HG03439 (cell line): ENCODE results near the gene DAB2IP.

Experiments
- ATAC-seq: cut with Tn5 transposase; IDR thresholded peaks from one replicate; pipeline ENCODE4 v1.9.1; 2021; ENCODE audit warnings: mild to moderate bottlenecking, moderate library complexity; ENCODE audit not compliant: unreplicated experiment

DAB2IP gene

DNA sequence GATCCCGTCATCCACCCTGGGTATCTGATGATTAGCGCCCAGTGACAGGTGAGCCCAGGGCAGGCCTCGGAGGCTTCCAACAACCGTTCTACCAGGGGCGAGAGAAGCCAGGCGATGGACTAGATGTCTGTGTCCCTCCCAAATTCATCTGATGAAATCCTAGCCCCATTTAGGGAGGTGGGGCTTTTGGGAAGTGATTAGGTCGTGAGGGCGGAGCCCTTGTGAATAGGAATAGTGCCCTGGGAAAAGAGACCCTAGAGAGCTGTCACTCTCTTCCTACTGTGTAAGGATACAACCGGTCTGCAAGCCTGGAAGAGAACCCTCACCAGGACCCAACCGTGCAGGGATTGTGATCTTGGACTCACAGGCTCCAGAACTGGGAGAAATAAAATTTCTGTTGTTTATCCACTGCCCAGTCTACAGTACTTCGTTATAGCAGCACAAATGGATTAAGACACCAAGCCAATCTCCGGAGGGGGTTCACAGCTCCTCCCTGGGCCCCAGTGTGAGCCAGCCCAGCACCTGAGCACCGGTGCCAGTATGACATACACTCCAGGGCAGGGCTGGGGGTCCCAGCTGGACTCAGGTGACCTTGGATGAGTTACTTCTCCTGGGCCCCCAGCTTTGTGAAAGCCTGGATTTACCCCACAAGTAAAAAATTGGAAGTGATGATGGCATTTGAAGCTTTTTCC is 162.2 kb downstream of the DAB2IP start:
- ATAC-seq, result no peak

DNA sequence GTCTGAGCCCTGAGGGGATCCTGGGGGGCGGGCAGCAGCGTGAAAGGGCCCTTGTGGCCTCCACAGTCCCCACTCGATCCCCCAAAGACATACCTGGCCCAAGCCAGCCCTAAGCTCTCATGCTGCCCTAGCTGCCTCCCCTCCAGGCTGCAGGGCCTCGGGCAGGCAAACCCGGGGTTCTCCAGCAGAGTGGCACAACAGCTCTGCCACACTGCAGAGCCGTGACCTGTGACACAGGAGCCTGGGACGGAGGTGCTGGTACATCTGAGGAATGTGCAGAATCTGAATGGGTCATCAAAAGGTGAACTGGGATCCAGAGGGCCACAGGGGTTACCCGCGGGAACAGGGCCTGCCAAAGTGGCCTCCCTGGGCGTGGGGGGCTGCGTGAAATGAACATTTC is 163.2 kb downstream of the DAB2IP start:
- ATAC-seq, result no peak

DNA sequence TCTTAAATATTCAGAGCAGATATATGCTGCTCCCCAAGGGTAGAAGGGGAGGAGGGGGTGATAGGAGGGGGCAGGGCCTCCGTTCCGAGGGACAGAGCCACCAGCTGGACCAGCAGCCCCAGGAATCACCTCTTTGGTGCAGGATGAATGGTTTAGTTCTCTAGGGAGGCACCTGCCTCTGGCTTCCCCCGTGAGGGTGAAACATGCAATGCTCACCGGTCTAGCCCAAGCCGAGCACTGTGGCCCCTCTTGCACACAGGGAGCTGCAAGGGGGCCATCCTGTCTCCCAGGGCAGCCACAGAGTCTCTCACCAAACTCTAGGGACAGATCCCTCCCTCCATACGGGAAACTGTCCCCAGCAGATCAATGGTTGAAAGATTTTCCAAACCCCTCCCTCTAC is 163.7 kb downstream of the DAB2IP start:
- ATAC-seq, result no peak

DNA sequence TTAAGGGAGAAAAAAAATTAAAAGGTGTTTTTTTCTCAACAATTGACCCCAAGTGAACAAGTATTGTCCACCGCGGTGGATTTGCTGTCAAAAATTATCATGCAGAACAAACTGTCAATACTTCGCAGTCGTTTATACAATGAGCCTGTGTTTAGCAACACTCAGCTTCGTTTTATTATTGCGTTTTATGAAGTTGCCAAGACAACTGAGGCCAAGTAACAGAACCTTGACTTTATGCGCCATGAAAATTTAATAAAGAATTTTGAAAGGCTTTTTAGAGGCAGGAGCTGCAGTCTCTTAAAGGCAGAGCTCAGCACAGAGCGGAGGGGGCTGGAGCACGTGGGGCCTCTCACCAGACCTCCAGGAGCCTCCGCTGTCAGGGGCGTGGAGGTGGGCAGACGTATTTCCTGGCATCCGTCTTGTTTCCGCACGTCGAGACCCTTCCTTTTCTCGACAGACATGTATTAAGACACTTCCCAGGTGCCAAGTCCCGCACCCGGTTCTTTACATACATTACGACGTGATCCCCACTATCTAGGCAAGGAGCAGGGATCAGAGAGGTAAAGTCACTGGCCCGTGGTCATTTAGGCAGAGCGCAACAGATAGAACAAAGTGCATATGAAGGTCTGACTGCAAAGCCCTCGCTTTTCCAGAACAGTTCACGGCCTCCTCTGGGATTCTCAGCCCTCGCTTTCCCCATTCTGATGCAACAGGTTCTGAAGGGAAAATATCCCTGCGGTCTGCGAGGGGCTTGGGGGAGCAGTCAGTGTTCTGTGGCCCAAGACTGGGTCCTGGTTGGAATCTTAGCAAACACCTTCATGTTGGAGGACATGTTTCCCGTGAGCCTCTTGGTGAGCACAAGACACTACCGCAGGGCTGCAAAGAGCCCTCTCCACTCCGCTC is 164.4 kb downstream of the DAB2IP start:
- ATAC-seq, result no peak

DNA sequence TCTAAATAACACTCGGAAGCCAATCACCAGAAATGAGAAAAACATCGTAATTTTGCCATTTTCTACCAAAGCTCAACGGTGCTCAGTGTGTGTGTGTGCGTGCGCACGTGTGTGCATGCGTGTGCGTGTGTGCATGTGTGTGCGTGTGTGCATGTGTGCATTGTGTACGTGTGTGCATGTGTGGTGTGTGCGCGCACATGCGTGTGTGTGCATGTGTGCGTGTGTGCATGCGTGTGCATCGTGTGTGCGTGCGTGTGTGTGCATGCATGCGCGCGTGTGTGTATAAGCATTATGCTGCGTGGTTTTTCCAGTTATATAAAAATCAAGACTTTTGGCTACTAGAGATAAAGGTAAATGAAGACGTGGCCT is 165.0 kb downstream of the DAB2IP start:
- ATAC-seq, result no peak

DNA sequence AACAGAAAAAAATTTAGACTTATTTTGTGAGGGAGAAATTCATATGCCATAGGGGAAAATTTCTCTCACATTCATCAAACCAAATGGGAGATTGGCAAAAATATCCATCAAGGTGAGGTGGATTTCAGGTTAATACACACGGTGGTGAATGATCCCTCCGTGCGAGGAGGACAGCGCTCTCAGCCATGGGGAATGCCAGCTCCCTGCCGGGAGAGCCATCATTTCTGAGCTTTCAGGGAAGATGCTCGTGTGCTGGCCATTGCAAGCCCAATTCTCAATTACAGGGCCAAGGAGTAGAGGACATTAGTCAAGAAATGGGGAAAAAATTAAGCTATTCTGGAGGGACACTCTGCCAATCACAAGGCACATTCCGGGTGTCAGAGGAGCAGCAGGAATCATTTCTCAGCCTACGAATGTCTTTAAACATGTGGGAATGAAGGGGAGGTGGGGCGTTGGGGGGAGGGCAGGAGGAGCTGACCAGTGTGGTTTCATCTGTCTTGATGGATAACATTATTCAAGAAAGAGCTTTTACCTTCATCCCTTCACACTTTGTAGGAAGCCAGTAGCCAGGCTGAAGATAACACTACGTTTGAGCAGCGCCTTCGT is 165.5 kb downstream of the DAB2IP start:
- ATAC-seq, result no peak

DNA sequence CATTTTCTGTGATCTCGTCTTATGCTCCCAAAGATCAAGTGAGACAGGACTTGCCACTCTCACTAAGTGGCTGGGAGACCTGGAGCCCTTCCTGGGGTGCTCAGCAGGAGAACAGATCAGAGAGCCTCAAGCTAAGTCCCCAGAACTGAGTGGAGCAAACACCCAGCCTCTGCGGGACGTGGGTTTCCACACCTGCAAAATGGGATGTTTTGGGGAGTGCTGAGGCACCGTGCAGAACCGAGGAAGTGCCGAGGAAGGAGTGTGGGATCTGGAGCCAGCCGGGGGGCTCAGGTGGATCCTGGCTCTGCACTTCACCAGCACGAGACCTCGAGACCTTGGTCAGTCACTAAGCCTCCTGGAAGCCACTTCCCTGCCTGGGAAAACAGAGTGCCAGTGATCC is 166.0 kb downstream of the DAB2IP start:
- no peak for ATAC-seq

DNA sequence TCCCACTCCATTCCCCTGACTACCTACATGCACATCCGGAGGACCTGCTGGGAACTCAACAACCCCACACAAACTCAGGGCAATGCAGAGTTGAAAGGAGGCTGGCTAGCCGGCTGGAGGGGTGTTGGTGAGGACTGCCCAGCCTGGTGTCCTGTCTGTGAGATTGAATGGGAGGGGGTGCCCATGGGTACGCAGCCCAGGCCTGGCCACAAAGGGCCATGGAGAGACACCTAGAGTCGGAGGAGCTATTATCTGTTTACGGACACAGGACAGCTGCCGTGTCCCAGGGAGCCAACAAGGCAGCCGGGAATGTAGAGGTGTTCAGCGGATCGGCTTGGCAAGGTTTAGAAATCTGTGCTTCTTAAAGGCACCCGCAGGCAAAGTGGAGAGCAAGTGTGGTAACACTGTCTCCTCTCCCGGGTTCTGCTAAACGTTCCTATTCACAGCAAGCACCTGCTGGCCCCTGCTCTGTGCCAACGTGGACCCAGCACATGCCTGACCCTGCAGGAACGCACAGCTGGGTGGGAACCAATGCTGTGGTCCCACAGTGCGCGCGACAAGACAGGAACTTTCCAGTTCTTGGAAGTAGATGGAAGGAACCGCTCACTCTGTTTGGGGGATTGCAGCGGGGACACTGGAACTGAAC is 166.7 kb downstream of the DAB2IP start:
- ATAC-seq, result no peak

DNA sequence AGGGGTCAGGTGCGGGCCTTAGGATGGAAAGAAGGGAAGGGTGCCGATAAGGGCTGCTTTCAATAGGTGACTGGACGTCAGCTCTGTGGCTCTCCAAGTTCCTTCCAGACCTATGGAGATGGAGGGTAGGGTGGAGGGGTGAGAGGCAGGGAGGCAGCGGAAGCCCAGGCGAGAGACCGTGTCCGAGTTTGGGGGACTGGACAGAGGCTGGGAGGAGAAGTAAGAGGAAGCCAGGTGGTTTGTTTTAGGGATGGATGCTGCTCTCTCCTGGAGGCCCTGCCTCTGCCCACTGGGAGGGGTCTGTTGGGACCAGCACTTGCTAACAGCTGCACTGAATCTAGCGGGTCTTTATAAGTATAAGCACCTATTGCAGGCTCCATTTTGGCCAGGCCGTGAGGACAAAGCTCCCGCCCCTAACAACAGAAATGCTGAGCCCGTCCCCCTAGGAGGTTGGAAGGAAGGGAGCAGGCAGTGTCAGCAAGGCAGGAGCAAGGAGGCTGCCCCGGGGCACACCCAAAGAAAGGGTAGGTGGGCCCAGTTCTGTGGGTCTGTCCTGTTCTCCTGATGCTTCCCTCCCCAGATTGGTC is 167.5 kb downstream of the DAB2IP start:
- ATAC-seq, result no peak

DNA sequence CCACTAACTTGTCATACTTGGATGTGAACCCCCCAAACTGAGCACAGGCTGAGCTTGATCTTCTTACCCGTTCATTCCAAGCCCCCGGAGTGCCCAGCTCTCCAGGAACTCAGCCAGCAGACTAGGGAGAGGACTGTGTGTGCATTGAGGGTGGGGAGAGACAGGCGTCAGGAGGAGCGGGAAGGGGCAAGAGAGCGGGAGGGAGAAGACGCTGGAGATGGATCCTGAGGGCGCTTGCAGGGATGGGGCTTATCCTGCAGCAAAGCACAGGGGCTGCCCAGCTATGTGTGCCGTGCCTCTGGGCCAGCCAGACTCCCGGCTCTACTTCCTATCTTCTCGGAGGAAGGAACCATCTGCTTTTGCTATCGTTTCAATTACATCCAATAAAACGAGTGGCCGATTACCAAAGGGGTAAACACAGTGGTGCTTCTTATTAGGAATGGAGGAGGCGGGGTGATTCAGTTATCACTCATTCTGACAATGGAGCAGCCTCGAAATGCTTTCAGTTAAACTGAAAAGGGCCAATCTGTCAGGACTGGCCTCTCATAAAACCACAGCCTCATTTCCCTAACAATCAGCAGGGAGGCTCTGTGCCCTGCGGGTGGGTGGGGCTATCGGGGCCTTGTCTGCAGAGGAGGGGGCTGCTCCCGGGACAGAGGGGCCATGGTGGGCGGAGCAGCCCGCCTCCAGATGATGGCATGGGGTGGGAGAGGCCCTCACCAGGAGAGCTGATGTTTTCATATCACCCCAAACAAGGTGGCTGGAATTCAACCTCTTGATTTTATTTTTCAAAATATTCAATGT is 168.2 kb downstream of the DAB2IP start:
- ATAC-seq, result no peak

DNA sequence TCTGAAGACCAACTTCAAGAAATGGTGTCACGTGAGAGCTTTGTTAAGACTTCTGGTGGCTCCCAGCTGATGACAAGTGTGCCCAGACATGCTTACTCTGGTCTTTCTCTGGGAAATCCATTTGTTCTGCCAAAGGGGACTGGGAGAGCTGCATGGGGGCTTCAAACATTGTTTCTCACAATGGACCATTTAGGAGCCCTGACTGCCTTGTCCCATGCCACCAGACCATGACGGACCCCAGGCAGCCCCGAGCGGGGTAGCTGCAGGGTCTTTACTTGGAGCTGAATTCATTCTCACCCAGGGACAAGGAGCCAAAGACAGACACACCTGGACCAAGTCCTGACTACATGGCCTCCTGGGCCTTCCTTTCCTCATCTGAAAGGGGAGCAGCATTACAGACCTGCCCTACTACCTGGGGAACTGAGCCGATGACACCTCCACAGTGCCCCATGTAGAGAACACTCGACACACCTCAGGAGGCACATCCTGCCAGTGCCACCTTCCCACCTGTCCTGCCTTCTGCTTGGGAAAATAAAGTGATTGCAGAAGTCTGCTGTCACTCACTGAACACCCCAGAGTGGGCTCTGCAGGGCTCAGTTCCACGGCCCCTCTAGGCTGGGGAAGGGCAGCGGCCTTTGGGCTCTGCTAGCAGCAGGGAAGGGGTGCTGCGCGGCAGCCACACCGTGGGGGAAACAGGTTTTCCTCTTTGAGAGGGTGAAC is 169.0 kb downstream of the DAB2IP start:
- ATAC-seq, result no peak

DNA sequence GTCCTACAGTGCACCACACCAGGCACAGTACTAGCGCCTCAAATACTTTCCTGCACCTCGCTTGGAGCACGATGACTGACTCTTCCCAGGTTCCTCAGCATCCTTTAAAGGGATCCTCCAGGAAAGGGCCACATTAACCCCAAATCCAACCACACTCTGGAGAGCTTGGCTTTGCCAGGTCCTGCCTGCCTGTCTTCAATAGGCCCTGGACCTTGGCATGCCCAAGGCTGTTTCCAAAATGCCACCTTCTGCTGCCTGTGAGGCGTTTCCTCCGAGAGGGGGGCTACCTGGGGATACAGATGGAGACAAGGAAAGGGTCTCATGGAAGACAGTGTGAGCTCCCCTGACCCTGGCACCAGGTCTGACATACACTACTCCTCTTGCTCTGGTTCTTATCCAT is 169.9 kb downstream of the DAB2IP start:
- no peak for ATAC-seq

DNA sequence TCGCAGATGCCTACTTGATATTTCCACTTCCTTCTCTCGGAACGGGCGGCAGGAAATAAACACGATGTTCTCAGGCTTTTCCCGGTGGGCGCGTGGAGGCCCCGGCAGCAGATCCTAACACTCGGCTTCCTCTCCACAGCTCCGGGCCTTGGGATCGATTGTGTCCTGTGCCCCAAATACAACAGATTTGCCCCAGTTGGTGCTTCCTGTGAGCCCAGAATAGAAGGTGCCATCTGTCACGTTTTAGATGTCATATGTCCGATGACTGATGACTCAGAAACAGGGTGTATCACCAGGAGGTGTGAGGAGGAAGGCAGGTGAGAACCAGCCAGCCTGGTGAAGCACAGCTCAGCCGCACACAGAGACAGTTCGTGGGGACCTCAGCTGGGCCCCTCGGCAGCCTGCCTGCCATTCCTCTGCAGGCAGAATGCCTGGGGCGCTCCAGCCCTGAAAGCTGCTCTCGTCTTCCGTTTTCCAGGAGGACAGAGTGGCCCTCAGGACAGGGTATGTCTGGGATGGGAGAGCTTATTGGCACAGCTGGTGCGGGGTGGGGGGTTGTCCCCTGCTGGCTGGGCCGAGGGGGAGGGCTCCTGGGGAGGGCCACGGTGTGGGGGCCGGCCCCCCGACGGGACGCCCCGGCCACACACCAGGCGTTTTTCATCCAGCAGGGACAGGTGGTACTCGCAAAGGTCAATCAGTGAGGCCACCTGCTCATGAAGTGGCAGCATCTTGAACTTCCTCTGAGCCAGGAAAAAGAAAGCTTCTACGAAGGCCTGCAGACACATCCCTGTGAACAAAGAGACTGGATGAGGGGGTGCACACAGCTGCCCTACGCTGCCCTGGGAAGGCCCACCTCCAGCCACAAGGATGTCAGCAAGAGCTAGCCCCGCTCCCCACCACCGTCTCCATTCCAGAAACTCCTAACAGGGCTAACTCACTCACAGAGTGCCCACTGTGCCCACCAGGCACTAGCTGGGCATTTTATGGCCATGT is 171.0 kb downstream of the DAB2IP start:
- no peak for ATAC-seq

DNA sequence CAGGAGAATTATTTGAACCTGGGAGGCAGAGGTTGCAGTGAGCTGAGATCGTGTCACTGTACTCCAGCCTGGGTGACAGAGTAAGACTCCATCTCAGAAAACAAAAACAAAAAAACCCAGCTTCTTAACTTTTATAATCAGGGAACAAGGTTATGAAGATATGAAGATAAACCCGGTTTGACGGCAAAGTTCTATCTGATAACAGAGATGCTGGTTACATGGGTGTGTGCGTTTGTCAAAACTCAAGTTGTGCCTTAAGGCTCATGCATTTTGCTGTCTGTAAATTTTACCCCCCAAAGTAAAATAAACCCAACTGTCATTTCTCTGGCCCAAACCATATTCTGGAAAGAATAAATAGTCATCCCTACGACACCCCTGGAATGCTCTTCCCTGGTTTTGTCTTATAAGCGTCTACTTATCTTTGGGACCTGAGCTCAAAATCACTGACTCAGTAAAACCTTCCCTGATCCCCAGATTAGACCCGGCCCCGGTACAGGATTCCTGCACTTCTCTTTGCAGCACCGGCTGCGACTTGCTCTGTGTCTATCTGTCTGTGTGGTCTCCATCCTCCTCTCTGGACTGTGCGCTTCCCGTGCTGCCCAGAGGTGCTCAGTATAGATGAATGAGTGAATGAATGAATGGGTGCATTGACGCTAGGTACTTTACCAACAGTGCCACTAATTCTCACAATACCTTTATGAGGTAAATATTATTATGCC is 172.2 kb downstream of the DAB2IP start:
- no peak for ATAC-seq

DNA sequence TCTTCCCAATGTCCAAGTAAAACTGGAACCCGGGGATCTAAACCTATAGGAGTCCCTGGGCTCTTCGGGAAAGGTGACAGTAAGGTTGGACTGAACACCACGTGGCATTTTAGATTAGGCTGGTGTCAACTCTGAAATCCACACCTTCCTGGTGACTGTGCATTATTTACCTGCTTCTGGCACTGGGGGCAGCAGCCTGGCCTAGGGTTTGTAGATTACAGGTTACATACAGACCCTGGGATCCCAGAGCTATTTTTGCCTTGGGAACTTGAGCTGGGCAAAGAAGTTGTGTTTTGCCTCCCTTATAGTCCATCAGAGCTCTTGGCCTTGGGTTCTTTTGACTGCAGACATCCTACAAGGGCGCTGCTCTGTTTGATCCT is 173.2 kb downstream of the DAB2IP start:
- no peak for ATAC-seq

DNA sequence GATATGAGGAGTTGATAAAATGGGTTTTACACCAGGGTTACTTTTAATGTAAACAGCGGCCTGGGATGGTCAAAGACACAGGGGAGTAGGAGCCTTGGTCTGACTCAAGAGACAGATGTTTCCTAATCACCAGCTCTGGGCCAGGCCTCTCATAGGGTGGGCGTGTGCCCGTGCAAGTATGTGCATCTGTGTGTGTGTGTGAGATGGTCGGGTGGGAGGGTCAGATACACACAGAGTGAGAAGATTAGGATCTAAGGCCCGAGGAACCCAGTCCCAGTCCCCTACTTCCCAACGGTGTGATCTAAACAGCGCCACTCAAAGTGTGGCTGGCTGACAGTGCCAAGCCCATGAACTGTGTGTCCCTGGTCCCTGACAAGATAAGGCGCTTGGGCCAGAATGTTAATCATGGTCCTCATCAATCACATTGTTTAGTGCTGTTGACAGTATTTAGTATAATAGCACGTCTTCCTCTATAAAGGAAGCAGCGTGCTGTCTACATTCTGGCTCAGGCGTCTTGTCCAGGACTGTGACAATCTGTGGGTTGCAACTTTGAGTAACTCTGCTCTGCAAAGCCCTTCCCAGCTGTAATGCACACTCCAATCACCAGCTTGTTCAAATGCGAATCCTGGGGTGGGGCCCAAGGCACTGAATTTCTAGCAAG is 173.7 kb downstream of the DAB2IP start:
- ATAC-seq, result no peak

DNA sequence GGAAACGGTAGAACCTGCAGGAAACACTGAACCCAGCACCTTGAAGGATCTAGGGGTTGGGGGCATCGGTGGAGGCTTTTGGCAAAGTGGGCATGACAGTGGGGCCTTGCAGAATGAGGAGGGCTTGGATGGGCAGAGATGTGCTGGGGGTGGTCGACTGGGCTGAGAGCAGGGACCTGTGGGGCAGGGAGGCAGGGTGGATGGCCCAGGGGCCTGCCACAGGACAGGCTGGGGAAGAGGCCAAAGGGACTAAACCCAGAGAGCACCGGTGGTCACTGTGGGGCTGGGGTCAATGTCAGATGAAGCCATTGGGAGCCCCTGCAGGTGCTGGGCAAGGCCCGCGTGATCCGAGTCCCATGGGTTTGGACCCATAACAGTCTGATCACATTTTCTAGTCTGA is 175.3 kb downstream of the DAB2IP start:
- ATAC-seq, result no peak
